KMS-11 (cell line): ENCODE data around the gene TFAP2A.

Experiments used
- H2AFZ ChIP-seq: fragments of 200-600 bp; sonication (generic); 2 replicates; pipeline ENCODE4 v1.6.1; 2016; ENCODE audit warnings: antibody characterized with exemption, mixed run types, low read depth
- H3K27ac ChIP-seq: fragments of 200-600 bp; sonication (generic); 2 replicates; pipeline ENCODE4 v1.6.1; 2016; ENCODE audit warnings: mild to moderate bottlenecking, mixed run types
- H3K27me3 ChIP-seq: fragments of 200-600 bp; sonication (generic); 2 replicates; pipeline ENCODE4 v1.6.1; 2017; ENCODE audit warnings: mild to moderate bottlenecking, low read depth, mixed run types, moderate library complexity; ENCODE audit not compliant: insufficient read depth
- H3K36me3 ChIP-seq: fragments of 200-600 bp; sonication (generic); 2 replicates; pipeline ENCODE4 v1.6.1; 2017; ENCODE audit warnings: mild to moderate bottlenecking, mixed run types; ENCODE audit not compliant: insufficient read depth
- H3K4me1 ChIP-seq: fragments of 200-600 bp; sonication (generic); 2 replicates; pipeline ENCODE4 v1.6.1; 2016; ENCODE audit warnings: mild to moderate bottlenecking, low read depth, mixed run types; ENCODE audit not compliant: poor library complexity, severe bottlenecking
- H3K4me2 ChIP-seq: fragments of 200-600 bp; sonication (generic); 2 replicates; pipeline ENCODE4 v1.7.0; 2016; ENCODE audit warnings: mild to moderate bottlenecking, mixed run types
- H3K4me3 ChIP-seq: fragments of 200-600 bp; sonication (generic); IDR thresholded peaks from 2 replicates; pipeline ENCODE4 v1.6.1; 2017; ENCODE audit warnings: low read depth, low read length, mixed read lengths; ENCODE audit not compliant: insufficient read depth
- H3K79me2 ChIP-seq: fragments of 200-600 bp; sonication (generic); 2 replicates; pipeline ENCODE4 v1.6.1; 2016; ENCODE audit warnings: low read depth, mixed run types; ENCODE audit not compliant: insufficient read depth
- H3K9ac ChIP-seq: fragments of 200-600 bp; sonication (generic); 2 replicates; pipeline ENCODE4 v1.6.1; 2016; ENCODE audit warnings: mild to moderate bottlenecking, mixed run types
- H4K20me1 ChIP-seq: fragments of 200-600 bp; sonication (generic); 2 replicates; pipeline ENCODE4 v1.6.1; 2016; ENCODE audit warnings: mild to moderate bottlenecking, mixed run types; ENCODE audit not compliant: insufficient read depth
- CTCF ChIP-seq: fragments of 200-600 bp; sonication (generic); conservative IDR thresholded peaks from 2 replicates; pipeline ENCODE4 v1.6.1; 2017; ENCODE audit warnings: low read depth, mild to moderate bottlenecking, antibody characterized with exemption, low read length, moderate library complexity, mixed read lengths

The TFAP2A gene

GRCh38 chr6:10401004-10401536 lies 13.8 kb downstream of the TFAP2A start:
- H4K20me1 ChIP-seq, result no peaks in the 10 kb centered on the region
- peaks cover 15% of the 10 kb centered on the region for H3K4me1 ChIP-seq
- no peak overlapping the region for H3K9ac ChIP-seq
- no peaks in the 10 kb centered on the region for H3K36me3 ChIP-seq
- no peak overlapping the region for H3K4me2 ChIP-seq
- no peak overlapping the region for H3K4me3 ChIP-seq
- peaks cover 10% of the 10 kb centered on the region for H3K79me2 ChIP-seq
- no peak overlapping the region for H3K27ac ChIP-seq
- no peak for TF ChIP-seq CTCF
- no peak overlapping the region for H2AFZ ChIP-seq
- no peaks in the 10 kb centered on the region for H3K27me3 ChIP-seq

GRCh38 chr6:10400330-10400729 lies 14.5 kb downstream of the TFAP2A start:
- H4K20me1 ChIP-seq, result no peaks in the 10 kb centered on the region
- H2AFZ ChIP-seq, result no peak overlapping the region
- H3K9ac ChIP-seq, result no peak overlapping the region
- TF ChIP-seq CTCF, result no peak
- H3K79me2 ChIP-seq, result peaks cover 2% of the 10 kb centered on the region
- no peak overlapping the region for H3K4me3 ChIP-seq
- H3K4me1 ChIP-seq, result peaks cover 10% of the 10 kb centered on the region
- no peak overlapping the region for H3K27ac ChIP-seq
- no peaks in the 10 kb centered on the region for H3K36me3 ChIP-seq
- H3K27me3 ChIP-seq, result no peaks in the 10 kb centered on the region
- no peak overlapping the region for H3K4me2 ChIP-seq

GRCh38 chr6:10399451-10399850 lies 15.4 kb downstream of the TFAP2A start:
- TF ChIP-seq CTCF, result no peak
- Histone ChIP-seq H2AFZ (no peak overlapping the region), H3K9ac (no peak overlapping the region), H3K27me3 (no peaks in the 10 kb centered on the region), H3K4me3 (no peak overlapping the region), H3K4me2 (no peak overlapping the region), H3K36me3 (no peaks in the 10 kb centered on the region), H3K79me2 (no peaks in the 10 kb centered on the region), H3K27ac (no peak overlapping the region), H3K4me1 (peaks cover 7% of the 10 kb centered on the region), H4K20me1 (no peaks in the 10 kb centered on the region)

GRCh38 chr6:10398446-10399218 lies 16.2 kb downstream of the TFAP2A start:
- Histone ChIP-seq H3K4me3 (no peak overlapping the region), H3K4me2 (no peak overlapping the region), H3K4me1 (peaks cover 6% of the 10 kb centered on the region), H3K27me3 (no peaks in the 10 kb centered on the region), H2AFZ (no peak overlapping the region), H4K20me1 (no peaks in the 10 kb centered on the region), H3K79me2 (no peaks in the 10 kb centered on the region), H3K36me3 (no peaks in the 10 kb centered on the region), H3K27ac (no peak overlapping the region), H3K9ac (no peak overlapping the region)
- TF ChIP-seq CTCF, result no peak
